NB4 (cell line): Measurements from ENCODE around the gene BCAS3.

Source experiments
- CTCF ChIP-seq: IDR thresholded peaks from one replicate; pipeline ENCODE4 v1.5.1; 2012; ENCODE audit warnings: low read depth, low read length
- POLR2A ChIP-seq: IDR thresholded peaks from 2 replicates; pipeline ENCODE4 v1.6.1; 2011; ENCODE audit warnings: mild to moderate bottlenecking; ENCODE audit not compliant: insufficient read length; ENCODE audit errors: extremely low read depth

GRCh38 chr17:61394630-61395408 lies 717.2 kb downstream of the BCAS3 start:
- no peak for TF ChIP-seq POLR2A
- TF ChIP-seq CTCF: no peak
